Fibroblast of skin of back (primary cell): ENCODE results near the gene PUSL1. TPM values are rescaled to one million over a fixed set of nuclear protein-coding genes. Genes with fewer than 3 reads are reported as not detected.

ENCODE experiments used
- DNase-seq: peaks from one replicate; pipeline ENCODE4 v3.0.0-alpha.2; 2013
- polyA plus RNA-seq, 2 experiments: library from polyadenylated mRNA; unstranded; fragments of 120-200 nt; gene quantifications; one replicate each; pipeline ENCODE4 v1.2.1, GENCODE V29; 2013; ENCODE audit not compliant: insufficient read length in 2 of 2

Gene PUSL1, protein sequence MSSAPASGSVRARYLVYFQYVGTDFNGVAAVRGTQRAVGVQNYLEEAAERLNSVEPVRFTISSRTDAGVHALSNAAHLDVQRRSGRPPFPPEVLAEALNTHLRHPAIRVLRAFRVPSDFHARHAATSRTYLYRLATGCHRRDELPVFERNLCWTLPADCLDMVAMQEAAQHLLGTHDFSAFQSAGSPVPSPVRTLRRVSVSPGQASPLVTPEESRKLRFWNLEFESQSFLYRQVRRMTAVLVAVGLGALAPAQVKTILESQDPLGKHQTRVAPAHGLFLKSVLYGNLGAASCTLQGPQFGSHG
- polyA plus RNA-seq (2013, experiment 1 of 2; ENCODE audit: insufficient read length): 17.5 TPM
- polyA plus RNA-seq (2013, experiment 2 of 2; ENCODE audit: insufficient read length): 14.3 TPM

DNA sequence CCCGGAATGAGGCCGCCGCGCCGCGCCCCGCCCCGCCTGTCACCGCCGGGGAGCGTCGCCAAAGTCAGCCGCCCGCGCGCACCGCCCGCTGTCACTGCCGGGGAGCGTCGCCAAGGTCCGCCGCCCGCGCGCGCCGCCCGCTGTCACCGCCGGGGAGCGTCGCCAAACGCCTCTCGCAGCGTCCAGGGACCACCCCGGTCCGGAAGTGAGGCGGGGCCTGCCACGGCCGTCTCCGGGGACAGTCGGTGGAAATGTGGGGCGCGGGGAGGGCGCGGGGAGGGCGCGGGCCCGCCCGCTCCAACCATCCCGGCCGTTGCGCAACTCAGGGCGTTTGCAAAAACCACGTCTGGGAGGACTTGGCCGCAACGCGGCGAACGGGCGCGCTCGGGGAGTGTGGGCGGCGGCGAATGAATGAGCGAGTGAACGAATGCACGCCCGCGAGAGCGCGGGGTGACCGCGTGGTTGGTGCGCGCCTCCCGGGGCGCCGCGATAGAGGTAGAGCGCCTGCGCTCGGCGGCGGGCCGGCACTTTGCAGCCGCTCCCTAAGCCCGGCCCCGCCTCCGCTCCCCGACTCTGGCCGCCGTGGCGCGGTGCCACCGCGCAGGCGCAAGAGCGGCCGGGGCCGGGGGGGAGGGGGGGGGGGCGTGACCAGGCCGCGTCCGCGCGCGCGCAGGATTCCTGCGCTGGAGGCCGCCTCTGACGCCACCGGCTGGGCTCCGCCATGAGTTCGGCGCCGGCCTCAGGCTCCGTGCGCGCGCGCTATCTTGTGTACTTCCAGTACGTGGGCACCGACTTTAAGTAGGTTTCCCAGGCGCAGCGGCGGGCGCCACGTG lies at the start of gene PUSL1, which contains the start of gene ACAP3:
TSS of gene PUSL1 (plus strand) at position 675 of the 833 bp plus-strand sequence. CDS start at position 722, 47 bp downstream.
TSS of gene ACAP3 (minus strand) at position 8 of the 833 bp plus-strand sequence. CDS start 115 bp downstream, outside the sequence.
- DNase-seq: peak; percentile 92

DNA sequence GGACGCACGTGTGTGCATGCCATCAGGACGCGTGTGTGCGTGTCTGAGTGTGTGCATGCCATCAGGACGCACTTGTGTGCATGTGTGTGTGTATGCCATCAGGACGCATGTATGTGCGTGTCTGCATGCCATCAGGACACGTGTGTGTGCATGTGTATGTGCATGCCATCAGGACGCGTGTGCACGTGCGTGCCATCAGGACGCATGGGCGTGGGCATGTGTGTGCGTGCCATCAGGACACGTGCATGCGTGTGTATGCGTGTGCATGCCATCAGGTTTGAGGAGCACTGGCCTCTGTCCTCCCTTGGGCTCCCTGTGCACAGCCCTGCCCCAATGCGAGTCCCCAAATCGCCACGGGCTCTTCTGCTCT lies 49.3 kb upstream of the PUSL1 start:
- DNase-seq: no peak

DNA sequence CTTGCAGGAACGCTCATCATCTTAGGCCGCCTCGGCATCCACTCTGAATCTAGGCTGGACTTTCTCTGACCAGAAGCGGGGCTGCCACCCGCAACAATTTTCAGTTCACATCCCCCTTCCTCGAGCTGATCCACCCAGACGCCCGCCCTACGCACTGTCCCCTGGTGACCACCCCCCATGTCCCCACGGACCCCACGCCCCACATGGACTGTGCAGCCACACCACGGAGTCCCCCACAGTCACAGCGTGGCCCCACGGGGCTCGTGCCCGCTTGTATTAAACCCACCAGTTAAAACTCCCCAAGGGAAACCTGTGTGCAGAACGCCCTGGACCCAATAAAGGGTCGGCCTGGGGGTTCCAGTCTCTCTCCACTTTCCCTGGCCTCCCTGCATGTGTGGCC lies 48.9 kb upstream of the PUSL1 start:
- no peak for DNase-seq

DNA sequence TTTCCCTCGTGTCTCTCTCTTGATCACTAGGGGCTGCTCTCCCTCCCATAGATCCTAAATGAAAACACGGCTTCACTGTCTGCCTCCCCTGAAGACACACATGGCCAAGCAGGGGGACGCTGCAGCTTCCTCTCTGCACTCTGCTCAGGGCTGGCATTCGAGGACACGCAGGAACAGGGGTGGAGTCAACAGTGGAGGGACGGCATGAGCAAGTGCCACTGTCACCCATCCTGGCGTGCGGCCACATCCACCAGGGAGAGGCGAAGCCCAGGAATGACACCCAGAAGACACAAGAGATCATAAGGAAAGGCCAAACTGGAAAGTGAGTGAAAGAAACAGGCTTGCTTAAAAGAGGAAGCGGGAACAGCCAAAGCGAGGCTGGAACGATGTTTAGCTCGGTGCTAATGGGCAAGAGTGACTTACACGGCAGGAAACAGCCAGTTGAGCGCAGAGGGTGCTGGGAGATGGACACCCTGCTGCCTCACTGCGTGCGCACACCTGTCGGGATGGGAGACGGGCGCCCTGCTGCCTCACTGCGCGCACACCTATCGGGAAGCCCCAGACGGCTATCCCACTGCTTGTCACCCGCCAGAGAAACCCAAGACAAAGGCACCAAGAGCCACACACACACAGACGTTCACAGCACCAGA lies 48.3 kb upstream of the PUSL1 start:
- DNase-seq: peak; percentile 75

DNA sequence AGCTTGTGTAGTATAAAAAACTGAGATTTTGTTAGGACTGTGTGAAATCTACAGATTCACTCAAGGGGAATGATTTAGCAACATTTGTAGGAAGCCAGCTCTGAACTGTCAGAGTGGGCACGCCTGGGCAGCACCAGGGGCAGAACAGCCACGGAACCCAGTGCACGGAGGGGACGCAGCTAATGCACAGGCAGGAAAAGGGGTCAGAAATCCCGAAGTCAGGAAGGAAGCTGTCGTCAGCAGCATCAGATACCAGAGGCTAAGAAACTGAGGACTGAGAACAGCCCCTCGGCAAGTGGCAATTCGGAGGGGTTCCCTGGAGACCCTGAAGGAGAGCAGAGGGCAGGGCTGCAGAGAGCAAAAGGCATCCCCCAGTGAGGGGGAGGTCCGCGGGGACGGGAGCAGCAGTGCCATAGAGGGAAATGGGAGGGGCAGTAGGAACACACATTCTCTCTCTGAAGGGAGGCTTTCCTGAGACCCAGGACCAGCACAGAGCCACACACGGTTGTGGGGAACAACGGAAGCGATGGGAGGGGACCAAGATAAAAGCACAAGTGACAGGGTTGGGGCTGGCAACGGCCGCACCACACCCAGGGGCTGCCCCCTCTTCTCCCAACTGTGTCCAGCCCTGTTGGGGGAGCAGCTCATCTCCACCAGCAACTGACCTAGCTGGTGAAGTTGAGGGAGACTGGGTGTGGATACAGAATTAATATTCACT lies 47.4 kb upstream of the PUSL1 start:
- DNase-seq: no peak

DNA sequence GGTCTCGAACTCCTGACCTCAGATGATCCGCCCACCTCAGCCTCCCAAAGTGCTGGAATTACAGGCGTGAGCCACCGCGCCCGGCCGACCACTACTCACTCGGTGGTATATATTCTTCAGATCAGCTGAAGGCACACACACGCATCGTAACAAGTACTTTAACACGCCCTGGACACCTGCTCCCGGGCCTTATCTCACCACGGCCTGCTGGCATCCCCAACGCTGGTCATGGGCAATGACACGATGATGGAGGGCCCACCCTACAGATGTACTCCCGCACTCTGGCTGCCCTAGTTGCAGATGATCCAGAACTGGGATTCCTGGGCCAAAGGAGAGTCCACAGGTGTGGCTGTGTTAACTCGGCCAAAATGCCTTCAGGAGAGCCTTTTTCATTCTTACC lies 46.3 kb upstream of the PUSL1 start:
- no peak for DNase-seq

DNA sequence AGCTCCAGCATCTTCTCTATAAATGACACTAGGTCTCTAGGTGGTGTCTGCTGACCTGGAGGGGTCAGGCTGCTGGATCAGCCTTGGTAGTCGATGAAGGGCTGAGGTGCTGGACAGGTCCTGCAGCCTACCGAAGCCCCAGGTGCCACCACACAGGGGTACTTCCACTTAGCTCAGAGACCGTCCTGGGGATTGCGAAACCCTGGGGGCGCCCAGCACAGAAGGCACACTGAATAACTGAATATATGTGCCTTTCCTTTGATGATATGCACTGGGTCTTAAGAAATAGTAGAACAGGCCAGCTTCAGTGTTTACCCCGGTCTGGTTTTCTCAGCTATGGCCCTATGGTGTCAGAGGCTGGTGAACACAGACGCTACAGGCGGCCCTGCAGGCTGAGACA lies 45.6 kb upstream of the PUSL1 start:
- DNase-seq: no peak

DNA sequence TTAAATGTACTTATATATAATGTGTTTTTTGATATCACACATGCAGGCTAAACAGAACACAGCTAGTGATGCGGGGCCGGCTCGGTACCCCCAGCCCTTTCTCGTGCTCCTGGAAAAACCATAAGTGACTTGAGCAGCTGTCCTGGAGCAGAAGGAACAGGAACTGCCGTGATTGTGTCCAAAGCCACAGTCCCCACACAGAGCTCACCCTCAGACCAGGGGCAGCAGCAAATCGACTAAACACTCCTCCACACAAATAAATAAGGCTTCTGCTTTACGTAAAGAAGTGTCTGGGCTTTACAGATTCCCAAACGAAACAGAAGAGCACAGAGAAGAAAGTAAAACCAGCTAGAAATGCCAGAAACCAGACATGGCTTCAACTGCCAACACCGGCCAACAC lies 44.4 kb upstream of the PUSL1 start:
- no peak for DNase-seq

DNA sequence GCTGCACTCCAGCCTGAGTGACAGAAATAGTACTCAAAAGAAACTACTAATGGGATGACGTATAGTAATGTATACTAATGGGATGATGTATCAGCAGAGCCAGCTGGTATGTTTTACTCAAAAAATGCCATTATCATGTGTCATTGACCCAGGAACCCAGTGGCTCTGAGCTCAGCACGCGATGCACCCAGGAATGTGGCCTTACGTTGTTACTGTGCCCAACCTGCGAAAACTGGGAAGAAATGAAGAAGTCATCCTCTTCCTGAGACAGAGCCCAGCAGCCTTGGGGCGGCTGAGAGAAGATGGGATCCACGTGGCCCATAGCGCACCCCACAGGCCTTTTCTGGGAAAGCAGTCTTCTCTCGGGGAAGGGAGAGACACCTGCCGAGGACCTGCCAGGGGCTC lies 43.5 kb upstream of the PUSL1 start:
- peak; percentile 100 for DNase-seq

DNA sequence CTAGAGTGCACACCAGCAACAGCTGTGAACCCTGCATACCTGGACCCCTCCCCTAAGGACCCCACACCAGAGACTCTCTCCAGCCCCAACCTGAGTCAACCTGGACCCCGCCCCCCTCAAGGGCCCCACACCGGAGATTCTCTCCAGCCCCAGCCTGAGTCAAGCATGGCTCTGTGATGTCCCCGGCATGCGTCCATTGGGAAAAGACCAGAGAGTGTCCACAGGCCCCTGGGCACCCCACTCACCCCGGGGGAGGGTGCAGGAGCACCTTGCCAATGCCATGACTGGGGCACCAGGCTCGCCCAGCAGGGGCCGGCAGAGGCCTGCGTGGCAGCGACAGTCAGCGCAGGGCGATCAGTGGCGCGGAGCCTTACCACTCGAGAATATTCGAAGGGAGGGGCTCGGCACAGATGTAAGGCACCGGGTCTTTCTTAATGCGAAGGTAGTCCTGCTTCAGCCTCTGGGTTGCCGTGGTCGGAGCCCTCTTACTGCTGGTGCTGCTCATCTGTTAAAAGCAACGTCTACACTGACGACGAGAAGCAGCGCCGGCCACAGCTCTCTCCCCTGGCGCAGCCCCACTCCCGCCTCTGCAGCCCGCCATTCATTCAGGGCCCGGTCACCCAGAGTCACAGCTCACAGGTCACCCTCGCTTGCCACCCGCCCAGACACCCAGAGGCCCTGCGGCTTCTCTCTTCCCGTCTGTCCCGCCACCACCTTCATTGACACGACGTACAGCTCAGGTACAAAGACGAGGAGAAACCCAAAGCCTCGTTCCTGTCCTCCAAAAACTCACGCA lies 40.7 kb upstream of the PUSL1 start:
- DNase-seq: no peak

DNA sequence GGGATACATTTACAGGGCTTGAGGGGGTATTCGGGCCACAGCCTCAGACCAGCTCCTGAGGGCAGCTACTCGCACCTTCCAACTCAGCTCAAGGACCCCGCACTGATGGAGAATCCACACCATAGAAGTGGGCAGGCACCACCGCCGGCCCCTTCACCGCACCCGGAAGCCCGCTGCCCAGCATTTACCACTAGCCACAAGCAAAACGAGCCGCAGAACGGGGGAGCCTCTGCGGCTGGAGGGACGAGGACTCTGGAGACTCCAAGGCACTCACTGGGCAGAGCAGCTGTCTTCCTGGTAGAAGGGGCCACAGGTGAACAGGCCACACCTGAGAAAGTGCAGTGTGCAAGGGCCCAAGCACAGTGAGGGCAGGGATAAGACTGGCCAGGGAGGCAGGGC lies 40.1 kb upstream of the PUSL1 start:
- DNase-seq: no peak

DNA sequence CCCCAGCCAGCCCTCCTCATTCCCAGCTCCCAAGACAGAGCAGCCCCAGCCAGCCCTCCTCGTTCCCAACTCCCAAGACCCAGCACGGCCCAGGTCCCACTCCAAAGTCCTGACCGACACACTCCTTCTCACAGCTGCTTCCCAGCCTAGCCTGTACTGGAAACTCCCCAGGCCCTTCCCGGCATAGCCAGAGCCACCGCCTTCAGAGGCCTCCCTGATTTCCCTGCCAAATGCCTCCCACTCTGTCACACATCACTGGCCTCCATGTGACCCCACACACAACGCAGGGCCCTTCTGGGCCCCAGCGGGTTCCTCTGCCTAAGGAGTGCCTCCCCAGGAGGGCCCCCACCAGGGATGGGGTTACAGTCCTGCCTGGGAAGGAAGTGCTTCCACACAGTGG lies 37.6 kb upstream of the PUSL1 start:
- DNase-seq: no peak

DNA sequence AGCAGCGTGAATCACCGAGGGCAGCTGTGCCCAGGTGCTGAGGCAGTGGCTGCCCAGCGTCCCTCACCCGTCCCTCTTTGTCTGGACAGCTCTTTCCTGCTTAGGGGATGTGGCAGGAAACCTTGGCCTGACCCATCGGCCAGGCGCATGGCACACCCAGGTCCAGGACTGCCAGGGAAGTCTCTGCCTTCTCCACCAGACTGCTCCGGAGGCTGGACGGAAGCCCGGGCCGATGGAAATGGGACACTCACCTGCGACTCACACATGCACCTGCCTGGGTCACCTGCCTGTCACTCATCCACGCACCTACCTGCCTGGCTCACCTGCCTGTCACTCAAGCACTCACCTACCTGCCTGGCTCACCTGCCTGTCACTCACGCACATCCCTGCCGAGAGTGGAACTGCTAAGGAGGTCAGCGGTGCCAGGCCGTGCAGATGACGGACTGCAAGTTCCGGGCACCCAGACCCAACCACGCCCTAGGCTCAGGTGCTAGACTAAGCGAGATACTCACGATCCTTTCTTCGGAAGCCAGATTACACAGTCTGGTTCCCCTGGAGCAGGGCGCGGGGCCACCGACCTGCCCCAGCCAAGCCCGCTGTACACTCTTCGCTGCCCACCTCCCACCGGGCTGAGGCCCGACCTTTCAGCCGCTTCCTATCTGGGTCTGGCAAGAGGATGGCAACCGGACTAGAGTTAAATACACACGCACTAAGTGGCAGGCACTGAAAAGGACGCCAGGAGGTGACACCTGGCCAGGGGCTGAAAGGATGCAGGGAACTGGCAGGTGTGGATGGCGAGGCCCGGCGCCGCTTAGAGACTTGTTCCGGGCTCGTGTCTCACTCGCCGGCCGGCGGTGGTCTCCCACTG lies 35.8 kb upstream of the PUSL1 start:
- no peak for DNase-seq

DNA sequence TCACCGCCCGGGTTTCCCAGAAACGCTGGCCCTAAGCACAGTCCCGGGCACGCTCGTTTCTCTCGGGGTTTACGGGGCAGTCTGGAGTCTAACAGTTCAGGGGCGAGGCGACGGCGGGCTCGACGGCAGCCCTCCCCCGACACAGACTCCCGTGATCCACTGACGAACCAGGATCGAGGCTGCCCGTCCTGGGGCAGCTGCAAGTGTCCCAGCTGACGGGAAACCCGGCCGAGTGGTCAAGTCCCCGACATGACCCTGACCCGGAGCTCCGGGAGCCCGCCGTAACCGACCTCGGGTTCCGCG lies 35.2 kb upstream of the PUSL1 start:
- no peak for DNase-seq

DNA sequence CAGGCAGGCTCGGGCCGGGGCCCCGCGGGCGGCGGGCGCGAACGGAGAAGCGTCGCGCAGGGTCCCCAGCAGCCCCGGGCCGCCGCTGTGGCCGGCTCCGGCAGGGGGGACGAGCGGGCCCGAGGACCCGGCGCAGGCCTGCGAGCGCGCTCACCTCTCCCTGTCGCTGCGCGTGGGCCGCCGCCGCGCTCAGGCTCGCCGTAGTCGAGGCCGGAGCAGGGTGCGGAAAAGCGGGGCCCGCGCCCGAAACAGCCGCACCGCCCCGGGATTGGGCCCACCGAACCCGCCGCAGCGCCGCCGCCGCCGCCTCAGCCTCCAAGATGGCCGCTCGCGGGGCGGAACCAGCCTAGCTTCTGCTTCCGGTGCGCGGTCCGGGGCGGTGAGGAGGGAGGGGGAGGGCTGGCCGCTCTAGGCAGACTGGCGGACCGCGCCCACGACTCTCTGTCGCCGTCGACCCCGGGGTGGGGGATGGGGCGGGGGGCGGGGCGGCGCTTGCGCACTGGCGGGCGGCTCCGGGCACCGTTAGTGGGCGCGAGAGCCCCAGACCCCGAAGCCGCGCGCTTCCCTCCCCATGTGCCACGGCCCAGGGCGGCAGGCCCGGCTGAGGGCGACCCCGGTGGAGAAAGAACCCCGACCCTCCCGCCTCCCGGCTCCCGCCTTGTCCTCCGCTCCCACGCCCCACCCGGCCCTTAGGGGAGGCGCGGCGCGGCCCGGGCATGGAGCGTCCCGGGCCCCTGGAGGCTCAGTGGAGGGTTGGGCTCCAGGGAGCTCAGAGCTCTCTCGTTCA lies 34.7 kb upstream of the PUSL1 start, which contains the start of gene UBE2J2:
TSS of gene UBE2J2 (minus strand) at position 343 of the 787 bp plus-strand sequence. CDS start 5,862 bp downstream, outside the sequence.
- DNase-seq: peak; percentile 88

DNA sequence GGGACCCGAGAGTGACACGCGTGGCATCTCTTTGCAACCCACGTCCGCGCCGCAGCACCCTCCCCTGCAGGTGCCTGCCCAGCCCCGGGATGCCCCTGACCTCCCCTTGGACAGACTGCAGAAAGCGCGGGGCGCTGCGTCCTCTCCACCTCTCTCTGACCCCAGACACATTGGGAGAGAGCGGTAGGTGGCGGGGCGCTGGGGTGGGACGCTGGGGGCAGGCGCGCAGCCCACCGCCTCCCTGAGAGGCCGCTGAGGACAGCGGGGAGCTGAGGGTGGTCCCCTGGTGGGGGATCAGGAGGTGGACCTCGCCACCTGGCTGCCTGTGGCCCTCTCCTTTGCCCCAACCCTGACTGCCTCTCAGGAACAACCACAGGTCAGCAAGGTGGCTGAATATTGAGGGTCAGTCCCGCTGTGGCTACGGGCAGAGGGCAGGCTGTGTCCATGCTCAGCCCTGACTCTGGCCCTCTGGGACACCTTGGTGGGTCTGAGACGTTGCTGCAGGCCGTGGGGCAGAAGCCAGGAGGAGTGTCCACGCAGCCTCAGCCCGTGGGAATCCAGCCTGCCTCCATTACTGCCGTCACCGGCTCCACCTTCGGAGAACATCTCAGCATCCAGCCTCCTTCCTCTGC lies 34.0 kb upstream of the PUSL1 start:
- DNase-seq: no peak

DNA sequence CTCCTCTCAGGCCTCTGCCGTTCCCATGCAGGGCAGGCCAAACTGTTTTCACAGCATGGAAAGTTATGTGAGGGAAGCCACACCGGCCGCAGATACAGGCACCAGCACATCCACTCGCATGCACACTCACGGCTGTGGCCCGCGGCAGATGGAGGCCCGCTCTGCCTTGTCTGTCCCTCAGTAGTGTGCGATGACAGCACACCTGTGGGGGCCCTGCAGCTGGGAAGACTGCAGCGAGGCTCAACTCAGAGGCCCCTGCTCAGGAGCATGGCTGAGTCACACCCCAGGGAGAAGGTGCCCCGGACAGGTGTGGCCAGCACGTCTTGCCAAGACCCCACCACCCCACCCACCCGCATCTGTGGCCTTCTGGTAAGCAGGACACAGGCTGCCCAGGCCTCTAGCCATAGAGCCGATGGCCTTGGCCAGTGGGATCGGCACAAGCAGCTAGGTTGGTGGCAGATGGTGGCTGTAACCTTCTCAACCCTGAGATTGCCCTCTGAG lies 33.4 kb upstream of the PUSL1 start:
- no peak for DNase-seq

DNA sequence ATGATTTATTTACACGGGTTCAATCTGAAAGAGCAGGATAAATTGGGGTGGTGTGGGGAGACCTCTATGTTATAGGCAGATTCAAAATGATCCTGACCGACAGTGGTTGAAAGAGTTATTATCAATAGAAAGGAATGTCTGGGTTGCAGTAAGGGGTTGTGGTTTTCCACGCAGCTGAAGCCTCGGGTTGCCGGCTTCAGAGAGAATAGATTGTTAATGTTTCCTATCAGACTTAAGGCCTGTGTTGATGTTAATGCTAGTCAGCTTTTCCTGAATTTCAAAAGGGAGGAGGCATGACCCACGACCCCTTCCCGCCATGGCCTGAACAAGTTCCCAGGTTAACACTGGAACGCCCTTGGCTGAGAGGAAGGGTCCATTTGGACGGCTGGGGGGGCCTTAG lies 32.6 kb upstream of the PUSL1 start:
- DNase-seq: no peak

DNA sequence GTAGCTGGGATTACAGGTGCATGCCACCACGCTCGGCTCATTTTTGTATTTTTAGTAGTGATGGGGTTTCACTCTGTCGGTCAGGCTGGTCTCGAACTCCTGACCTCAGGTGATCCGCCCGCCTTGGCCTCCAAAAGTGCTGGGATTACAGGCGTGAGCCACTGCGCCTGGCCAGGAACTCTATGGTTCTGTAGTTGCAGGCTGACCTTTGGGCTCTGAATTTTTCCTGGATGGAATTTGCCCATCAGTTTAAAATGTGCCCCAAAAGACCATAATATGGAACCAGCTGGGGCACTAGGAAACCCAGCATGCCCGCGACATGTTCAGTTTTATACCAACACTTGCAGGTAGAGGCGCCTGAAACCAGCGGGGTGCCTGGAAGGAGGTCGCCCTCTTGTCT lies 29.8 kb upstream of the PUSL1 start:
- DNase-seq: no peak
